MV-4-11 (cell line): ENCODE data around the gene RNF40.
A peak's percentile ranks its signal among the peaks of the same experiment; 100 is the strongest.
"Not testable (repeated sequence)": the region's sequence is repeated elsewhere in the genome, so short reads cannot be mapped to it uniquely, and the experiment has no call there.

Source experiments
- DNase-seq: peaks from one replicate; lab custom pipeline; 2025; lab: John Stamatoyannopoulos, UW

RNF40 gene

DNA sequence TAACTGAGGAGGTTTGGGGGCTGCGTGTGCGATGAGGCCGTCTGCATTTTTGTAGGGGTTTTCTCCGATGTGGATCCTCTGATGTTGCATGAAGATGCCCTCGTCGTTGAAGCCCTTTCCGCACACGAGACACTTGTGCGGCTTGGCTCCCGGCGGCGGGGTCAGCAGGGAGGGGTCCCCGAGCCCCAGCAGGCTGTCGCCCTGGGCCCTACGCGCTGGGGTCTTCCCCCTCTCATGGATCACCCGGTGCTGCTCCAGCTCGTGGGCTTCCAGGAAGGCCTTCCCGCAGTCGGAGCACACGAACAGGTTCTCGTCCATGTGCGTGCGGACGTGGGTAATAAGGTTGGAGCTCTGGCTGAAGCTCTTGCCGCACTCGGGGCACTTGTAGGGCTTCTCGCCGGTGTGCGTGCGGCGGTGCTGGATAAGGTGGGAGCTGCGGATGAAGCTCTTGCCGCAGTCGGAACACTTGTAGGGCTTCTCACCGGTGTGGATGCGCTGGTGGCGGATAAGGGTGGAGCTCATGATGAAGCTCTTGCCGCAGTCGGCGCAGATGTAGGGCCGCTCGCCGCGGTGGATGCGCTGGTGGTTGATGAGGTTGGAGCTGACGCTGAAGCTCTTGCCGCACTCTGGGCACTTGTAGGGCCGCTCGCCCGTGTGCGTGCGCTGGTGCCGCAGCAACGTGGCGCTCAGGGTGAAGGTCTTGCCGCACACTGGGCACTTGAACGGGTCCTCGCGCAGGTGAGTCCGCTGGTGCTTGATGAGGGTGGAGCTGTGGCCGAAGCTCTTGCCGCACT, 20.6 kb downstream of the RNF40 start:
- no peak for DNase-seq

DNA sequence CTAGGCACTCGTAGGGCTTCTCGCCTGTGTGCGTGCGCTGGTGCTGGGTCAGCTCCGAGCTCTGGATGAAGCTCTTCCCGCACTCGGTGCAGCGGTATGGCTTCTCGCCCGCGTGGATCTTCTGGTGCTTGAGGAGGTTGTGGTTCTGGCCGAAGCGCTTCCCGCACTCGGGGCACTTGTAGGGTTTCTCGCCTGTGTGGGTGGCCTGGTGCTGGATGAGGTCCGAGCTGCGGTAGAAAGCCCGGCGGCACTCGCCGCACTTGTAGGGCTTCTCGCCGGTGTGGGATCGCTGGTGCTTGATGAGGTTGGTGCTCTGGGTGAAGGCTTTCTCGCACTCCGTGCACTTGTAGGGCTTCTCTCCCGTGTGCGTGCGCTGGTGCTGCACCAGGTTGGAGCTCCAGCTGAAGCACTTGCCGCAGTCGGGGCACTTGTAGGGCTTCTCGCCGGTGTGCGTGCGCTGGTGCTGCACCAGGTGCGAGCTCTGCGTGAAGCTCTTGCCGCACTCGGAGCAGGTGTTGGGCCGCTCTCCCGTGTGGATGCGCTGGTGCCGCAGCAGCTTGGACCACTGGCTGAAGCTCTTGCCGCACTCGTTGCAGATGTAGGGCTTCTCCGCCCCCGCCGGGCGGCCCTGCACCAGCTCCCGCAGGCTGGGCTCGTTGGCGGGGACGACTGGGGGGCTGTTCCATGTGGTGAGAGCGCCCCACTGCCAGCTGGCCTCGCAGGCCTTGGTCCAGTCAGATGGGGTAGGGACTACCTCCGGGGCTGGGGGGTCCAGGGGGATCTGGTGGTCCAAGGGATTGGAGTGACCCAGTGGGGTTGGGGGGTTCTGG, 21.4 kb downstream of the RNF40 start:
- DNase-seq = no peak

DNA sequence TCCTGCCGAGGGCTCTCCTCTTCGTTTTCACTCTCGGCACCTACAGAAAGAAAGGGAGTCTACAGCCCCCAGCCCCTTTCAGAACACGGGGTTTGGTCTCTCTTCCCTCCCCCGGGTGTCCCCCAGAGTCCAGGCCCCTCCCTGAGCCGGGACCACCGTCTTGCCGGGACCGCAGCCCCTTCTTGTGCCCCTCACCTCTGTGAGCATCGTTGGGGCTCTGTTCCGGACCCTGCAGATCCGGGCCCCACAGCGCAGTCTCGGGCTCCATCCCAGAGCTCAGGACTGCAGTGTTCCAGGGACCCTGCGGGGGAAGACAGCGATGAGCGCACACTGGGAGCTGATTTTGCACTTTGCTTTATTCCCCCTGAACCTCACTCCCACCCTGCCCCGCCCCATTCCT, 22.1 kb downstream of the RNF40 start:
- DNase-seq = no peak

DNA sequence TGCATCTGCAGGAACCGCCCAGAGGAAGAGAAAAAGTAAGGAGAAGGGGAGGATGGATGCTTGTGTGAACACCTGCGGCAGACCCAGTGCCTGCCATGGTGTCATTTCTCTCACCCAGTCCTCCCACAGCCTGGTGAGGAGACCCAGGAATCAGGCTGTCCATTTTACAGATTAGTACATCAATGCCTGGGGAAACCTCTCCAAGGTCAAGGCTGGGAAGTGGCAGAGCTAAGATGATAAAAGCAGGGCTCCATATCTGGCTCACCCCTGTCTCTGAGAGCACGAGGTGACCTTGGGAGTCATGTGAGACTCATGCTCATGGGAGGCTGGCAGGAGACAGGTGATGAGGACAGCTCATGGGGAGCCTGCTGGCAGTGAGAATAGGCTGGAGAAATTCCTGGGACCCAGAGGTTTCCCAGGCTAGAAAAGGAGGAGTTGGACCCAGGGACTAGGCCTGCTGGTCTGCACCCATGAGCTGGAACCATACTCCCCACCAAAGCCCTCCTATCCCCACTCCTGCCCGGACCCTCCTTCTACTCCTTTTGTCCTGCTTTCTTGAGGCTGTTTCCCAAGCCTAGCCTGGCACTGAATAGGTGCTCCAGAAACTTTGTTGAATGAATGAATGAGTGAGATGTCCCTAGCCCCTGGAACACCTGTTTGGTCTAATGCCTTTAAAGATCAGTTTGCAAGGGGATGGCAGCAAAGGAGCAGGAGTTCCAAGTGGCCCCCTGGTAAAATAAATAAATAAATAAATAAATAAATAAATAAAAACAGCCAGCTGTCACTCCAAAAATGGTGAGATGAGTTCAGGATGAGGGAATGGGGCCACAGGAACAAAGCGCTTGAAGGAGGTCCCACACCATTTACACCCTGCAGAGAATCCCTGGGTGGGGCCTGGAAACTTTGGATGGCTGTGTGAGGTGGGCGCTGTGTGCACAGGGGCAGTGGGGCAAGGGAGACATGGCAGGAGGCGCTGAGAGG, 23.3 kb downstream of the RNF40 start:
- no peak for DNase-seq

DNA sequence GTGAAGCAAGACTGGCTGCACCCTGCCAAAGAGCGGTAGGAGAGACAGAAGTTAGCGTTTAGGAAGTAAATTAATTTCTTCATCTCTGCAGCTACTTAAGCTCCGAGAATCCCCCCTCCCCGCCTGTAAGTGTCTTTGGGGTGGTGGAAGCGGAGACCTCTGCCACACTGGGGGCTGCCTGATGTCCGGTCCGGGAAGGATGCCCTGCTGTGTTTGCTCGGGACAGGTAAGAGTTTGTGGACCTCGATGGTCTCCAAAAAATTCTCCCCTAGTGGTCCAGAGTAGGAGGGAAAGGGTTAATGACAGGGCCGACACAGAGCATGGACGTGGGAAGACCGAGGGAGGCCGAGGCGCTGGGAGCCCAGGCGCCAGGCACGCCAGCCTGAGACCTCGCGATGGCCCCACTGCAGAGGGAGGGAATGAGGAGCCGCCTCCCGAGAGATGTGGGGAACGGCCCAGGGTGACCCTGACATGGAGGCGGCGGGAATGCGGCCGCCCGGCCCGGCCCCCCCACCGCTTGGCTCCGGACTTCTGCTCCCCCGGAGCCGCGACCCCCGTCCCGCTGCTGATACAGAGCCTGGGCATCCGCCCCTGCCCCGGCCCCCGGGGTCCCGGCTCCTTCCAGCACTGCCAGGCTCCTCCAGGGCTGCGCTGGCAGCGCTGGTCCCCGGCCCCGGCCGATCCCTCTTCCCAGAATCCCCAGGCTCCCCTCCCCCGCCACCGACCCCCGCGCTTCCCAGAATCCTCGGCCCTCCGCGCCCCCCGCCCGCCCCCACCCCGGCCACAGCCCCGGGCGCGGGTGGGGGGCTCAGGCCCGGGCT, 24.2 kb downstream of the RNF40 start:
- DNase-seq = no peak

DNA sequence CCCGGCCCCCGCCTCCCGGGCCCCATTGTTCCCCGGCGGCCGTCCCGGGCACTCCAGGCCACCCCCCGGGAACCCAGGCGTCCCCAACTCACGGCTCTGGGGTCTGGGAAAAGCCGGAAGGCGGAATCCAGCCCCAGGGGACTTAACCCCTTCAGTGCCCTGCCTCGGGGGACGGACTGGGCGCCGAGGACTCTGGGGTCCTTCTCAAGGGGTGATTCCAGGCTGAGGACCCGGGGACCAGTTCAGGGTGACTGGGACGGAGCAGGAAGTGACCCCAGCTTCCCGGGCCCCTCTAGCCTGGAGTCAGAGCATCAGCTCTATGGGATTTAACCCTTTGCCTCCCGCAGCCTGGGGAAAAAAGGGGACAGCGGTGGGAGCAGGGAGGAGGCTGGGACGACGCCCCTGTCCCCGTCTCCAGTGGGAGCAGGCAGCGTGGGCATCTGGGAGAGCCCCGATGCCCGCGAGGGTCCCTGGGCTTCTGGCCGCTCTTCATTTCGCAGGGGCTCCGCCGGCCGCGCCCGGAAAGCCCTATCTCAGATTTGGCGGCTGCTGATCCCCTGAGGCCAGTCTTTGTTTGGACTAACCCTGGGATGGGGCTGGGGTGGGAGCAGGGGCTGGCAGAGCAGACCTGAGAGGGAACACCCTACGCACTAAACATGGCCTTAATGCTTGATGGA, 25.0 kb downstream of the RNF40 start, which contains the start of gene ZNF629:
TSS of gene ZNF629 (minus strand) at position 270 of the 677 bp plus-strand sequence. CDS start 2,723 bp downstream, outside the sequence.
- DNase-seq = peak; percentile 45

DNA sequence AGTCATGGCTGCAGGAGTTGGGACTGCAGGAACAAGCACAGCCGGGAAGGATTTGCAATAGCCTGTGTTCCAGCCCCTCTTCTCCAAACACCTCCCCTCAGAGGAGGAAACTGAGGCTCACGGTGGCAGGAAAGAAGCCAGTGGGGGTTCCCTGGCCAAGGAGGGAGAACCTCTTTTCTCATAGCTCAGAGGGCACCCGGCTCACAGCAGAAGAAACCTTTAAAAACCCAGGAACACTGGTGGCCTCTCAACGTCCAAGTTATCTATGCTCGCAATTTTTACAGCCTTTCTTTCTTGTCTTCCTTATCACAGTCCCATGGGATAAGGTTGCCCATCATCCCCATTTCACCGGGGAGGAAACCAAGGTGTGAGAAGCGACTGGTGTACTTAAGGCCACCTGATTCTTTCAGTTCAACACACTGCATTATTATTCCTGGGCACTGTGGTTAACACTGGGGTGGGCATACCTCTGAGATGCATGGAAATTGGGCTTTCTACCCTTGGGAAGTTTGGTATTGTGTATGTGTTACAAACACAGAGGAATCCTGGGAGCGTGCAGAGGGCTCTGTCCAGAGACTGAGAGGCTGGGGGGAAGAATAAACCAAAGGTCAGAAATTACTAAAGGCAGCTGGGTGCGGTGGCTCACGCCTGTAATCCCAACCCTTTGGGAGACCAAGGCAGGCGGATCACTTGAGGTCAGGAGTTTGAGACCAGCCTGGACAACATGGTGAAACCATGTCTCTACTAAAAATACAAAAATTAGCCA, 25.7 kb downstream of the RNF40 start:
- DNase-seq = no peak

DNA sequence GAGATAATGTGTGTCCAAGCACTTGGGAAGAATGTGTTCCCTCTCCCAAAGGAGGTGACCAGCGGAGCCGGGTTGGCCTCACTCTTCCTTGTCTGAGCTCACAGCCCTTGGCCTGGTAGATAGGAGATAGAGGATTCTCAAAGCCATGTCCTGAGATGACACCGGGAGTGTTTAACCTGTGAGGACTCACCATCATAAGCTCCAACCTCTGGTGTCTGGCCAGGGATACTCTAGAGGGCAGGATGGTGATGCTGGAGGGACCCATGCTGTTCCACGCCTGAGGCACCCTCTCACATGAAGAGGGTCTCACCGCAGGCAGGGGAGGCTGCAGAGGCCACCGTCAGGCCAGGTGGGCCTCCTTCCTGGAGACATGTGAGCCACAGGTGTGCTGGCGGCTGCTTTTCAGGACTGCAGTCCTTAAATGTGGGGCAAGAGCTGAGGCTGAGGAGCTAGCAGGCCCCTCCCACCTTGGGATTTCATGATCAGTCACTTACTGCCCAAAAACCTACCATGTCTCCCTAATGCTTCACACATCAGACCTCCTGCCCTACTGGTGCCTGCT, 31.5 kb downstream of the RNF40 start:
- DNase-seq = no peak

DNA sequence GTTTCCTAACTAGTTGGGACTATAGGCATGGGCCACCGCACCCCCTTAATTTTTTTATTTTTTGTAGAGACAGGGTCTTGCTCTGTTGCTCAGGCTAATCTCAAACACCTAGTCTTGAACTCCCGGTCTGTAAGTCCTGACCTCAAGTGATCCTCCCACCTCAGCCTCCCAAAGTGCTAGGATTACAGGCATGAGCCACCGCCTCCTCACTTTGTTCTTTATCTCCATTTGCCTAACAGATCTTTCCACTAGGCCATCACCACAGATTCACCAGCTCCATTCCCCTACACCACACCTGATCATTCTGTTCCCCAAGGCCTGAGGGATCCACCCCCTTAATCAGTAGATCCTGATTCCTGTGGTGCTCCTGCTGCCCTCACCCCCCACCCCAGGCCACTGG, 32.5 kb downstream of the RNF40 start:
- no peak for DNase-seq

DNA sequence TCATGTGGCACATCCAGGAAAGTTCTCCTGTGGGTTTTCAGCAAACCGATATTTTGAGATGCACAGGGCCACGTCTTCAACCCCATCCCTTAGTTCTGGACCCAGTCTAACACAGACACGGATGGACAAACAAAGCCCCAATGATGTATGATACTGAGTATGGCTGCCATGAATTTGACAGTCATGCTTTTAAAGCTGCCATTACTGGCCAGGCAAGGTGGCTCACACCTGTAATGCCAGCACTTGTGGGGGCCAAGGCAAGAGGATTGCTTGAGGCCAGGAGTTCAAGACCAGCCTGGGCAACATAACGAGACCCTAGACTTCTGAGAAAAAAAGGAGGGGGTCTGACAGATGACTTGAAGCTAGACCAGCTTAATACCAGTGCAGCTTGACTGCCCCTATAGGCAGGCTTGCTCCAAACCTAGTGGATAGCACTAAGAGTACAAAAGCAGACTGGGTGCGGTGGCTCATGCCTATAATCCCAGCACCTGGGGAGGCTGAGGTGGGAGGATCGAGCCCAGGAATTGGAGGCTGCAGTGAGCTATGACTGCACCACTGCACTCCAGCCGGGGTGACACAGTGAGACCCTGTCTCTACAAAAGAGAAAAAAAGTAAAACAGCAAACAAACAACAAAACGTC, 35.7 kb downstream of the RNF40 start:
- no peak for DNase-seq

DNA sequence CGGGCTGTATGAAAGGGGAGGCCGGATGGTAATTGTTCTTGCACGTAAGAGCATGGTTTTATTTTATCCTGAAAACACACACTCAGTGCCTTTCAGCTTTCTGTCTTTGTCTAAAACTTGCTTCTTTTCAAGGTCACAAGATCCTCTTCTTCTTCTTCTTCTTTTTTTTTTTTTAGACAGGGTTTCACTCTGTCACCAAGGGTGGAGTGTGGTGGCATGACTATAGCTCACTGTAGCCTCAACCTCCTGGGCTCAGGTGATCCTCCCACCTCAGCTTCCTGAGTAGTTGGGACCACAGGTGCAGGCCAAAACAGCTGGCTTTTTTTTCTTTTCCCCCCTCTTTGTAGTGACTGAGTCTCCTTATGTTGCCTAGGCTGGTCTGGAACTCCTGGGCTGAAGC, 40.8 kb downstream of the RNF40 start:
- peak; percentile 19 for DNase-seq

DNA sequence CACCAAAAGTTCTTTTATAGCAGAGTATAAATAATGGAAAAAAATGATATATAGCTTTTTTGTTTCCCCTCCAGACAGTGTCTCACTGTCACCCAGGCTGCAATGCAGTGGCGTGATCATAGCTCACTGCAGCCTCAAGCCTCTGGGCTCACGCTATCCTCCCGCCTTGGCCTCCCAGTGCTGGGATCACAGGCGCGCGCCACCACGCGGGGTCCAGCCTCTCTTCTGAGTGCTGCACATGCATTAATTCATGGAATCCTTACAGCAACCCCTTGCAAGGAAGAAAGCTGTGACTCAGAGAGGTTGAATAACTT, 42.9 kb downstream of the RNF40 start:
- DNase-seq = peak; percentile 48

DNA sequence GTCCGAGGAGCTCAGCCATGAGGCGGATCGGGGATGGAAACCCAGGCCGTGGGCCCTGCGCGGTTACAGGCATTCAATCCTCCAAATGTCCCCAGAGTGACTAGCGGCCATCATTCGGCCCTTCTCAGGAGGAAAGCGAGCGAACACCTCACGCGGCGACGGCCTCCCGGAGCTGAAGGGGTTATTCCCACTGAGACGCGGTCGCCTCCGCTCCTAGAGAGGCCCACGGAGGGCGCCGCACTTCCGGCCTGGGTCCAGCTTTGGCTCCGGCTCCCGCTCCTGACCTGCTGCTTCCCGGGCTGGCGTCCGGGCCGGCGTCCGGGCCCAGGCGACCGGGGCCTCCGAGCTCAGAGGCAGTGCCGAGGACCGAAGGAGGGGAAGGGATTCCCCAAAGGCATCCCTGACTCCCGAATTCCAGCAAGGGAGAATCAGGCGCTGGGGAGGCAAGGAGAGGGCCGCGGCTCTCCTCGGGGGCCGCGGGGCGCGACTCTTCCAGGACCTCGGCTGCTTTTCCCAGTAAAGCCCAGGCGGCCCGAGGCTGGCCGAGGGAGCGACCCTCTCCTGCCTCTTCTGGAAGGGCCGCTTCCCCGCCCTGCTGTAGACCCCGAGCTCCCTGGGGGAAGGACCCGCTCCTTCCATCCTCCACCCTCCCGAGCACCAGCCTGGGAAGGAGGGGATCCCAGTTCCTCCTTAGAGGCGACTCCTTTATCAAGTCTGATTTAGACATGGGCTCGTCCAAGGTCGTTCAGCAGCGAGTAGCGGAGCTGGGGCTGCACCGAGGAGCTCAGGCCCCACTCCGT, 43.4 kb downstream of the RNF40 start:
- DNase-seq = peak; percentile 57

DNA sequence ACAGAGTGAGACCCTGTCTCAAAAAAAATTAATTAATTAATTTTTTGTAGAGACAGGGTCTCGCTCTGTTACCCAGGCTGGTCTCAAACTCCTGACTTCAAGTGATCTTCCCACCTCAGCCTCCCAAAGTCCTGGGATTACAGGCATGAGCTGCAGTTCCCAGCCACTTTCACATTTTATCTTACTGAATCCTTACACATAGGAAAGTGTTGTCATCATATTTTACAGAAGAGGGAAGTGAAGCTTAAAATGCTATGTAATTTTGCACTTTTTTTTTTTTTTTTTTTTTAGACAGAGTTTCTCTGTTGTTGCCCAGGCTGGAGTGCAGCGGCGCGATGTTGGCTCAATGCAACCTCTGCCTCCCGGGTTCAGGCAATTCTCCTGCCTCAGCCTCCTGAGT, 46.0 kb downstream of the RNF40 start:
- peak; percentile 82 for DNase-seq

DNA sequence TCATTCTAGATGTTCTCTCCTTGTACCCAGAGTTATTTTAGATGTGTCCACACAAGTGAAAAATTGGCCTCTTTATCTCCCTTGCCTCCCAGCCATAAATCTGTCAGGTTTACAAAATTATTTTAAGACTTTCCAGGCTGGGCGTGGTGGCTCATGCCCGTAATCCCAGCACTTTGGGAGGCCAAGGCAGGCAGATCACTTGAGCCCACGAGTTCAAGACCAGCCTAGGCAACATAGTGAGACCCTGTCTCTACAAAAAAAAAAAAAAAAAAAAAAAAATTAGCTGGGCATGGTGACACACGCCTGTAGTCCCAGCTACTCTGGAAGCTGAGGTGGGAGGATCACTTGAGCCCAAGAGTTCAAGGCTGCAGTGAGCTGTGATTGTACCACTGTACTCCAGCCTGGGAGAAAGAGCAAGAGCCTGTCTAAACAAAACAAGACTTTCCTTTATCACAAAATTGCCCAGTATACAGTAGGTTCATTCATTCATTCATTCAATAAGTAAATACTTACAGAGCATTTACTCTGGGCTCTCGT, 46.8 kb downstream of the RNF40 start:
- peak; percentile 16 for DNase-seq

DNA sequence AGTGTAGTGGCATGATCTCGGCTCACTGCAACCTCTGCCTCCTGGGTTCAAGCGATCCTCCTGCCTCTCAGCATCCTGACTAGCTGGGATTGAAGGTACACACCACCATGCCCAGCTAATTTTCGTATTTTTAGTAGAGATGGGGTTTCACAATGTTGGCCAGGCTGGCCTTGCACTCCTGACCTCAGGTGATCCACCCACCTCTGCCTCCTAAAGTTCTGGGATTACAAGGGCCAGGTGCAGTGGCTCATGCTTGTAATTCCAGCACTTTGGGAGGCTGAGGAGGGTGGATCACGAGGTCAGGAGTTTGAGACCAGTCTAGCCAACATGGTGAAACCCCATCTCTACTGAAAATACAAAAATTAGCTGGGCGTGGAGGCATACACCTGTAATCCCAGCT, 47.6 kb downstream of the RNF40 start:
- not testable (repeated sequence) for DNase-seq

DNA sequence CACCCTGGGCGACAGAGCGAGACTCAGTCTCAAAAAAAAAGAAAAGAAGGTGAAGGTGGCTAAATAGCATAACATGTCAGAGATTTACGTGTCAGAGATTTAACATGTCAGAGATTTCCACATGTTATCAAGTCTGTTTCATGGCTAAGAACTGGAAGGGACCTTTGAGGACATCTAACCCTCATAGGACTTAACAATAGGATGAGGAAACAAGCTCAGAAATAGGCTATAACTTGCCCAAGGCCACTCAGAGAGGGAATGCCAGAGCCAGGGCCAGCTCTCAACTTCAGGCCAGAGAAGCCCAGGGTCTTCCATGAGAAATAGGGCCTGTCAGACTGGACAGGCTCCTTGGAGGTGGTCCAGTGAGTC, 51.7 kb downstream of the RNF40 start:
- peak; percentile 38 for DNase-seq

DNA sequence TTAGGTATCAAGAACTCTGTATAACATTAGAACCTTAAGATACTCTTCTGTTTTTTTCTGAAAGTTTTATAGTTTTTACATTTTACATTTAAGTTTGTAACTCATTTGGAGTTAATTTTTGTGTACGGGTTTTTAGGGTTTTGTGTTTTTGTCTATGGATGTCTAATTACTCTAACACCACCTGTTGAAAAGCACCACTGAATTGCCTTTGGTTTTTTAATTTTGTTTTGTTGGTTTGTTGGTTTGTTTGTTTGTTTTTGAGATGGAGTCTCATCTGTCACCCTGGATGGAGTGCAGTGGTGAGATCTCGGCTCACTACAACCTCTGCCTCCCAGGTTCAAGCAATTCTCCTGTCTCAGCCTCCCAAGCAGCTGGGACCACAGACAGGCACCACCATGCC, 54.6 kb downstream of the RNF40 start:
- no peak for DNase-seq
